NB4 (cell line): ENCODE results near the gene NTN4.

Experiments
- MYC ChIP-seq: IDR thresholded peaks from 2 replicates; pipeline ENCODE4 v1.6.1; 2011; ENCODE audit warnings: low read depth, low read length
- POLR2A ChIP-seq: IDR thresholded peaks from 2 replicates; pipeline ENCODE4 v1.6.1; 2011; ENCODE audit warnings: mild to moderate bottlenecking; ENCODE audit not compliant: insufficient read length; ENCODE audit errors: extremely low read depth
- TF ChIP-seq, protein P1 (sequence below): IDR thresholded peaks from one replicate; pipeline ENCODE4 v1.5.1; 2012; ENCODE audit warnings: low read depth, low read length

DNA sequence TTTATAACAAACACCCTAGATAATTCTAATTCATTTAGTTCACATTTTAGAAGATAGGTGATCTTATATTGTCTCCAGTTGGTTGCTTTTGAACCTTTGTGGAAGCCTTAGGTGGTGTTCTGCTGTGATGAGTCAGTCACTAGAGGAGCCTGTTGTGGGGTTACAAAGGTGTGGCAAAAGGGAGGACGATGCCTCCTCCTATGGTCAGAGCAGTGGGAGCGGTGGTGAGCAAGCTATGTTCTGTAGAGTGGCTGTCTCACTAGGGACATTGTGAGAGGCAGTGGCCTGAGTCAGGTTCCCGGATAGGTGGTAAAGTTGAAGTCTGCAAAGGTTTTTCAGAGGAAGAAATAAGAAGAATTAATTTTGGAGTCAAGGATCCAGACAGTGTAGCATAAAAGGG, 167.7 kb downstream of the NTN4 start:
- TF ChIP-seq, protein P1, sequence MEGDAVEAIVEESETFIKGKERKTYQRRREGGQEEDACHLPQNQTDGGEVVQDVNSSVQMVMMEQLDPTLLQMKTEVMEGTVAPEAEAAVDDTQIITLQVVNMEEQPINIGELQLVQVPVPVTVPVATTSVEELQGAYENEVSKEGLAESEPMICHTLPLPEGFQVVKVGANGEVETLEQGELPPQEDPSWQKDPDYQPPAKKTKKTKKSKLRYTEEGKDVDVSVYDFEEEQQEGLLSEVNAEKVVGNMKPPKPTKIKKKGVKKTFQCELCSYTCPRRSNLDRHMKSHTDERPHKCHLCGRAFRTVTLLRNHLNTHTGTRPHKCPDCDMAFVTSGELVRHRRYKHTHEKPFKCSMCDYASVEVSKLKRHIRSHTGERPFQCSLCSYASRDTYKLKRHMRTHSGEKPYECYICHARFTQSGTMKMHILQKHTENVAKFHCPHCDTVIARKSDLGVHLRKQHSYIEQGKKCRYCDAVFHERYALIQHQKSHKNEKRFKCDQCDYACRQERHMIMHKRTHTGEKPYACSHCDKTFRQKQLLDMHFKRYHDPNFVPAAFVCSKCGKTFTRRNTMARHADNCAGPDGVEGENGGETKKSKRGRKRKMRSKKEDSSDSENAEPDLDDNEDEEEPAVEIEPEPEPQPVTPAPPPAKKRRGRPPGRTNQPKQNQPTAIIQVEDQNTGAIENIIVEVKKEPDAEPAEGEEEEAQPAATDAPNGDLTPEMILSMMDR, result no peak
- TF ChIP-seq POLR2A (no peak), MYC (no peak)
